Osteocyte (in vitro differentiated cells): Measurements from ENCODE around the gene SNX12. TPM values are rescaled to one million over a fixed set of nuclear protein-coding genes. Genes with fewer than 3 reads are reported as not detected.
A peak's percentile ranks its signal among the peaks of the same experiment; 100 is the strongest.

Source experiments
- DNase-seq: peaks from one replicate; pipeline ENCODE4 v3.0.0; 2021; ENCODE audit warnings: mixed read lengths; ENCODE audit not compliant: unreplicated experiment; ENCODE audit errors: extremely low spot score
- H3K27ac Mint-ChIP-seq: one replicate; pipeline ENCODE4 v1.8.0; 2021; ENCODE audit warnings: mild to moderate bottlenecking, mixed read lengths; ENCODE audit not compliant: unreplicated experiment
- H3K27me3 Mint-ChIP-seq: one replicate; pipeline ENCODE4 v1.8.0; 2021; ENCODE audit warnings: mixed read lengths; ENCODE audit not compliant: unreplicated experiment
- H3K36me3 Mint-ChIP-seq: one replicate; pipeline ENCODE4 v1.8.0; 2021; ENCODE audit warnings: mixed read lengths; ENCODE audit not compliant: unreplicated experiment
- H3K4me1 Mint-ChIP-seq: one replicate; pipeline ENCODE4 v1.8.0; 2021; ENCODE audit warnings: mixed read lengths; ENCODE audit not compliant: unreplicated experiment
- H3K4me3 Mint-ChIP-seq: one replicate; pipeline ENCODE4 v1.8.0; 2021; ENCODE audit warnings: mild to moderate bottlenecking, moderate library complexity, mixed read lengths; ENCODE audit not compliant: unreplicated experiment
- H3K9me3 Mint-ChIP-seq: one replicate; pipeline ENCODE4 v1.8.0; 2021; ENCODE audit warnings: mixed read lengths; ENCODE audit not compliant: unreplicated experiment
- total RNA-seq: library from RNA; stranded (reverse); gene quantifications from 2 replicates; pipeline ENCODE4 v1.2.1, GENCODE V29; 2021
- TF ChIP-seq, protein P1 (sequence below): fragments of 200-600 bp; sonication (generic); IDR thresholded peaks from 2 replicates; pipeline ENCODE4 v1.5.0; 2021; ENCODE audit warnings: antibody characterized with exemption, mild to moderate bottlenecking, moderate library complexity

SNX12 gene
- total RNA-seq, 1 donor from 2014 or later = 64.0 TPM

DNA sequence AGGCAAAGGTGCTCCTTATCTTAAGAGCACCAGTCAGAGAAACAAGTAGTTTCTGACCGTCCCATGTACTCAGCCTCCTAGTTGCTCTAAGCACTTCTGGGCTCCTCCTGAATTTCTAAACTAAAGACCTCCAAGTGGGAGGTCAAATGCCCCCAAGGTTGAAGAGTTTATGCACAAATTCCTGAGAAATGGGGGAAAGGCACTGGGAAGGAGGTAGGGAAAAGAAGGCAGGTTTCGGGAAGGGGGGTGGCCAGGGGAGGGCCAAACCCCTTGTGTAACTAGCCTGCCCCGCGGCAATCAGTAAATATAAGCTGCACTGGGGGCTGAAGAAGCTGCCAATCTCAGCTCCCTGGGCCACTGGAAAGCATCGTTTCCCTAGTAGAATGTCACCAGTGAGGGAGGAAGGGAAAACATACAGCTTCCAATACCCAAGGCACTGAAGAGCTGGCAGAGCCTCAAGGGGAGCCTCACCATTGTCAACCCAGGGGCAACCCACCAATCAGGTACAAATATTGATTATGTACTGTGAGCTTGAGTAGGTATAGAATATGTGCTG lies 30.9 kb upstream of the SNX12 start:
- Mint-ChIP-seq H3K27me3 (no peaks in the 10 kb centered on the region), H3K27ac (no peak overlapping the region), H3K36me3 (no peaks in the 10 kb centered on the region), H3K4me1 (peaks cover 13% of the 10 kb centered on the region), H3K4me3 (no peak overlapping the region), H3K9me3 (no peaks in the 10 kb centered on the region)
- no peak for DNase-seq
- TF ChIP-seq, protein P1, sequence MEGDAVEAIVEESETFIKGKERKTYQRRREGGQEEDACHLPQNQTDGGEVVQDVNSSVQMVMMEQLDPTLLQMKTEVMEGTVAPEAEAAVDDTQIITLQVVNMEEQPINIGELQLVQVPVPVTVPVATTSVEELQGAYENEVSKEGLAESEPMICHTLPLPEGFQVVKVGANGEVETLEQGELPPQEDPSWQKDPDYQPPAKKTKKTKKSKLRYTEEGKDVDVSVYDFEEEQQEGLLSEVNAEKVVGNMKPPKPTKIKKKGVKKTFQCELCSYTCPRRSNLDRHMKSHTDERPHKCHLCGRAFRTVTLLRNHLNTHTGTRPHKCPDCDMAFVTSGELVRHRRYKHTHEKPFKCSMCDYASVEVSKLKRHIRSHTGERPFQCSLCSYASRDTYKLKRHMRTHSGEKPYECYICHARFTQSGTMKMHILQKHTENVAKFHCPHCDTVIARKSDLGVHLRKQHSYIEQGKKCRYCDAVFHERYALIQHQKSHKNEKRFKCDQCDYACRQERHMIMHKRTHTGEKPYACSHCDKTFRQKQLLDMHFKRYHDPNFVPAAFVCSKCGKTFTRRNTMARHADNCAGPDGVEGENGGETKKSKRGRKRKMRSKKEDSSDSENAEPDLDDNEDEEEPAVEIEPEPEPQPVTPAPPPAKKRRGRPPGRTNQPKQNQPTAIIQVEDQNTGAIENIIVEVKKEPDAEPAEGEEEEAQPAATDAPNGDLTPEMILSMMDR = no peak

DNA sequence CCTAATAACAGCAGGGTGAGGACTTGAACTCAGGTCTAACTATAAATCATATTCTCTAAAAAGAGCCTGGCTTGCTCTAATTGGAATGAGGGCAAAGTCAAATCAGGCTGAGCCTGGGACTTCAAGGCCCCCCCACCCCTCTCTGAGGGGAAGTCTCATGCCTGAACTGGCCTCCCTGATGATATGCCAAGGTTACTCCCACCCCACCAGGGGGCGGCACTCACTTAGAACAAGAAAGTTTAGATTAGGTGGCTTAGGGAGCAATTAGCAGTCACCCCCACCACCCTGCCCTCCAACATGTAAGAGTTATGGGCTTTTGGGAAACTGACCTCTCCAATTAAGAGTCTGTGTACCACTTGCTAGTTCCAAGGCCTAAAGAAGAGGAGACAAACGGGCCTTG lies 30.2 kb upstream of the SNX12 start:
- TF ChIP-seq, protein P1 = peak; percentile 53
- H3K27me3 Mint-ChIP-seq = no peaks in the 10 kb centered on the region
- no peak for DNase-seq

DNA sequence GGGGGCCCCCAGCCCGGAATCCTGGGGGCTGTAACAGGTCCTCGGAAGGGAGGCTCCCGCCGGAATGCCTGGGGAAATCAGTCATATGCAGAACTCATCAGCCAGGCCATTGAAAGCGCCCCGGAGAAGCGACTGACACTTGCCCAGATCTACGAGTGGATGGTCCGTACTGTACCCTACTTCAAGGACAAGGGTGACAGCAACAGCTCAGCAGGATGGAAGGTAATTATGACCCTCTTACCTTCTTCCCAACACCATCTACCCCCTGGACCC lies 28.6 kb upstream of the SNX12 start:
- H3K4me1 Mint-ChIP-seq = peaks cover 2% of the 10 kb centered on the region
- H3K36me3 Mint-ChIP-seq = no peaks in the 10 kb centered on the region
- H3K9me3 Mint-ChIP-seq = no peaks in the 10 kb centered on the region
- peak overlapping the region; percentile 88 for H3K4me3 Mint-ChIP-seq
- no peak for DNase-seq
- TF ChIP-seq, protein P1 = no peak
- H3K27me3 Mint-ChIP-seq = no peaks in the 10 kb centered on the region
- no peak overlapping the region for H3K27ac Mint-ChIP-seq

More for the DNA sequence above, 30.2 kb upstream of the SNX12 start:
- Mint-ChIP-seq H3K27ac (no peak overlapping the region), H3K9me3 (no peaks in the 10 kb centered on the region), H3K36me3 (no peaks in the 10 kb centered on the region), H3K4me1 (peaks cover 7% of the 10 kb centered on the region), H3K4me3 (no peak overlapping the region)

DNA sequence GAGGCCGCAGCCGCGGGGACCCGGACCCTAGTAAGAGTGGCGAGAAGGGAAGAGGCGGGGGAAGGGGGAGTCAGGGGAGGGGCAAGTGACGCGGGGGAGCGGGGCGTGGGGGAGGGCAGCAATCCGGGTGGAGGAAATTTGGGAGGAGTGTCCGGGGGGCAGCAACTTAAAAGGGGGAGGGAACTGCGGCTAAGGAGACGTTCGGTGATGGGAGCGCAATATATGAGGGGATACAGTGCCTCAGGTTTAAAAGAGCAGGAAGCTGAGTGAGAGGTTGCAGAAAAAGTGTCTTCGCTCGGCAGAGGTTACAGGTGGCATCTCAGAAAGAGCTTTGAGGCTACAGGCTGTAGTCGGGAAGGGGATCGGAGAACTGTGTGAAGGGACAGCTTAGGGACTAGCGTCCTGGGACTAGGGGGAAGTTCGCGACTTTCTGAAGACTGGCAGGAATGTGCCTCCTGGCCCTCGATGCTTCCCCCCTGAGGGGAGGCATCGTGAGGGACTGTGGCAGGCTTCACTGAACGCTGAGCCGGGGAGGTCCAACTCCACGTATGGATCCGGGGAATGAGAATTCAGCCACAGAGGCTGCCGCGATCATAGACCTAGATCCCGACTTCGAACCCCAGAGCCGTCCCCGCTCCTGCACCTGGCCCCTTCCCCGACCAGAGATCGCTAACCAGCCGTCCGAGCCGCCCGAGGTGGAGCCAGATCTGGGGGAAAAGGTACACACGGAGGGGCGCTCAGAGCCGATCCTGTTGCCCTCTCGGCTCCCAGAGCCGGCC lies 28.0 kb upstream of the SNX12 start:
- H3K36me3 Mint-ChIP-seq = no peaks in the 10 kb centered on the region
- H3K4me1 Mint-ChIP-seq = peaks cover 2% of the 10 kb centered on the region
- H3K27ac Mint-ChIP-seq = peak overlapping the region; percentile 69
- no peak for DNase-seq
- no peaks in the 10 kb centered on the region for H3K9me3 Mint-ChIP-seq
- H3K27me3 Mint-ChIP-seq = no peaks in the 10 kb centered on the region
- H3K4me3 Mint-ChIP-seq = peak overlapping the region; percentile 88
- TF ChIP-seq, protein P1 = no peak

DNA sequence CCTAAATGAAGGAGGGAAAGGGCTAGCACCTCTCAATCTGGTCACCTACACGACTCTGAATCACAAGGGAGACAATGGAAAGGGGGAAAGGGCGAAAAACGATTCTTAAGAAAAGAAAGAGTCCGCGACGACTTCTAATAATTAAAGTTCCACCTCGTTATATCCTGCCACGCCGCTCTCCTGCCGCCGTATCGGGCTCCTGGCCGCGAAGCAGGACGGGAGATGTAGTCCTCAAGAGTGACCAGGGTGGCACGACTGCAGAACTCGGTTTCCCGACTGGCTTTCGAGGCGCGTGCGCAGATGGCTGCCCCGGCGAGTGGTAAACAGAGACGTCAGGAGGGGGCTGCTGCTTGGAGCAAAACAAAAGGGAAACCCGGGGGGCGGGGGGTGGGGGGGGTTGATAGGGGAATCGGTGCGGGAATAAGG lies 27.4 kb upstream of the SNX12 start, which contains the start of gene FOXO4:
FOXO4 (plus strand) TSS at position 297 of the 426 bp plus-strand sequence. CDS start 678 bp downstream, outside the sequence.
- DNase-seq = peak; percentile 95
- peaks cover 2% of the 10 kb centered on the region for H3K4me1 Mint-ChIP-seq
- H3K4me3 Mint-ChIP-seq = peak within 1 kb of the TSS; percentile 88
- no peaks in the 10 kb centered on the region for H3K9me3 Mint-ChIP-seq
- TF ChIP-seq, protein P1 = no peak
- H3K36me3 Mint-ChIP-seq = no peaks in the 10 kb centered on the region
- H3K27me3 Mint-ChIP-seq = no peaks in the 10 kb centered on the region
- H3K27ac Mint-ChIP-seq = peak within 1 kb of the TSS; percentile 82
